IMR-90 (cell line): ENCODE results near the gene RASD2. TPM values are rescaled to one million over a fixed set of nuclear protein-coding genes. Genes with fewer than 3 reads are reported as not detected.
A peak's percentile ranks its signal among the peaks of the same experiment; 100 is the strongest.

Experiments used
- ATAC-seq: fragments of 200-7000 bp; cut with Tn5 transposase; 2 replicates; pipeline ENCODE4 v1.9.1; 2020; ENCODE audit warnings: low read depth, mild to moderate bottlenecking, moderate library complexity
- BruUV-seq: library from RNA; stranded (reverse); fragments of 400-500 nt; replicated peaks from 2 replicates; lab custom pipeline; 2021; lab: Mats Ljungman, UMichigan
- CTCF ChIA-PET: fragments of 300-600 bp; formaldehyde crosslinking; extraction: SDS; loops from one replicate; lab custom pipeline; 2021; ENCODE audit warnings: antibody characterized with exemption; lab: Yijun Ruan, JAX
- POLR2A ChIA-PET: fragments of 300-600 bp; sonication (Branson Sonifier 250); formaldehyde crosslinking; loops from one replicate; lab custom pipeline; 2022; ENCODE audit warnings: antibody characterized with exemption; ENCODE audit not compliant: unreplicated experiment; lab: Charles Lee
- DNase-seq: peaks from one replicate; pipeline ENCODE4 v3.0.0; 2013
- H2AFZ ChIP-seq: replicated peaks from 2 replicates; pipeline ENCODE3; 2013; ENCODE audit warnings: low read length, mild to moderate bottlenecking; ENCODE audit not compliant: poor library complexity
- H2AK5ac ChIP-seq: 2 replicates; pipeline ENCODE4 v1.6.1; 2013; ENCODE audit warnings: low read depth, low read length, inconsistent platforms
- H2AK9ac ChIP-seq: replicated peaks from 2 replicates; pipeline ENCODE3; 2013; ENCODE audit warnings: mild to moderate bottlenecking, low read depth, low read length, moderate library complexity; ENCODE audit not compliant: poor library complexity
- H2BK120ac ChIP-seq: 2 replicates; pipeline ENCODE4 v1.6.1; 2013; ENCODE audit warnings: low read depth, low read length, inconsistent platforms
- H2BK15ac ChIP-seq: 3 replicates; pipeline ENCODE4 v1.6.1; 2013; ENCODE audit warnings: low read depth, low read length, inconsistent platforms
- H2BK20ac ChIP-seq: 2 replicates; pipeline ENCODE4 v1.6.1; 2013; ENCODE audit warnings: low read depth, mild to moderate bottlenecking, inconsistent platforms, low read length, moderate library complexity
- H2BK5ac ChIP-seq: 2 replicates; pipeline ENCODE4 v1.6.1; 2013; ENCODE audit warnings: mild to moderate bottlenecking, low read depth, low read length, inconsistent platforms; ENCODE audit not compliant: poor library complexity, severe bottlenecking
- H3K14ac ChIP-seq: replicated peaks from 2 replicates; pipeline ENCODE4 v1.6.1; 2013; ENCODE audit warnings: low read depth, low read length, inconsistent platforms
- H3K18ac ChIP-seq: 2 replicates; pipeline ENCODE4 v1.6.1; 2013; ENCODE audit warnings: low read depth, low read length, control low read depth
- H3K23ac ChIP-seq: 2 replicates; pipeline ENCODE4 v1.6.1; 2013; ENCODE audit warnings: low read depth, low read length, inconsistent platforms
- H3K27ac ChIP-seq: 2 replicates; pipeline ENCODE4 v1.5.1; 2013; ENCODE audit warnings: mild to moderate bottlenecking, control low read depth, low read length; ENCODE audit not compliant: insufficient read depth
- H3K27me3 ChIP-seq: 2 replicates; pipeline ENCODE4 v1.6.1; 2013; ENCODE audit warnings: low read length; ENCODE audit not compliant: control insufficient read depth, insufficient read depth
- H3K36me3 ChIP-seq: 2 replicates; pipeline ENCODE4 v1.6.1; 2013; ENCODE audit warnings: low read length, mixed read lengths; ENCODE audit not compliant: control insufficient read depth, insufficient read depth
- H3K4ac ChIP-seq: 2 replicates; pipeline ENCODE4 v1.6.1; 2013; ENCODE audit warnings: low read depth, low read length, inconsistent platforms
- H3K4me1 ChIP-seq: 2 replicates; pipeline ENCODE4 v1.6.1; 2013; ENCODE audit warnings: low read length, mixed read lengths; ENCODE audit not compliant: control insufficient read depth, insufficient read depth
- H3K4me2 ChIP-seq: 2 replicates; pipeline ENCODE4 v1.6.1; 2013; ENCODE audit warnings: low read depth, mild to moderate bottlenecking, control low read depth, low read length, moderate library complexity
- H3K4me3 ChIP-seq: 2 replicates; pipeline ENCODE4 v1.5.1; 2013; ENCODE audit warnings: low read depth, mild to moderate bottlenecking, control low read depth, low read length, moderate library complexity; ENCODE audit not compliant: insufficient read depth
- H3K56ac ChIP-seq: 2 replicates; pipeline ENCODE4 v1.6.1; 2013; ENCODE audit warnings: low read length, inconsistent platforms; ENCODE audit not compliant: insufficient read depth; ENCODE audit errors: extremely low read depth
- H3K79me1 ChIP-seq, 2 experiments: 2 replicates each; pipeline ENCODE4 v1.6.1; 2013; ENCODE audit warnings: low read length in 2 of 2, inconsistent platforms in 1 of 2, low read depth in 1 of 2
- H3K9ac ChIP-seq: 2 replicates; pipeline ENCODE4 v1.6.1; 2013; ENCODE audit warnings: low read depth, low read length, control low read depth
- H3K9me1 ChIP-seq: 2 replicates; pipeline ENCODE4 v1.6.1; 2013; ENCODE audit warnings: low read length, inconsistent platforms; ENCODE audit not compliant: insufficient read depth
- H3K9me3 ChIP-seq: 2 replicates; pipeline ENCODE4 v1.6.1; 2013; ENCODE audit warnings: low read length; ENCODE audit not compliant: control insufficient read depth, insufficient read depth
- H4K20me1 ChIP-seq: 2 replicates; pipeline ENCODE4 v1.6.1; 2013; ENCODE audit warnings: low read length, inconsistent platforms; ENCODE audit not compliant: insufficient read depth
- H4K5ac ChIP-seq: 2 replicates; pipeline ENCODE4 v1.6.1; 2013; ENCODE audit warnings: mild to moderate bottlenecking, low read depth, low read length, control low read depth
- H4K8ac ChIP-seq, 2 experiments: 2 replicates each; pipeline ENCODE4 v1.6.1; 2013; ENCODE audit warnings: low read depth in 2 of 2, low read length in 2 of 2, control low read depth in 1 of 2, inconsistent platforms in 1 of 2
- H4K91ac ChIP-seq: 2 replicates; pipeline ENCODE4 v1.6.1; 2013; ENCODE audit warnings: low read depth, low read length, inconsistent platforms; ENCODE audit not compliant: insufficient read depth
- MAFK ChIP-seq: IDR thresholded peaks from 2 replicates; pipeline ENCODE4 v1.6.1; 2012; ENCODE audit warnings: low read depth, low read length, improper control_type of control experiment
- MAZ ChIP-seq: IDR thresholded peaks from 2 replicates; pipeline ENCODE4 v1.6.1; 2012; ENCODE audit warnings: low read depth, mild to moderate bottlenecking, low read length, improper control_type of control experiment, moderate library complexity, borderline replicate concordance
- RAD21 ChIP-seq: IDR thresholded peaks from 2 replicates; pipeline ENCODE4 v1.6.1; 2012; ENCODE audit warnings: low read length, improper control_type of control experiment
- RCOR1 ChIP-seq: IDR thresholded peaks from 2 replicates; pipeline ENCODE4 v1.6.1; 2012; ENCODE audit warnings: mild to moderate bottlenecking, low read length, improper control_type of control experiment; ENCODE audit not compliant: insufficient replicate concordance
- WGBS, 2 experiments: methylation state at CpG; one replicate each; pipeline versions ENCODE4 v1.1.5 to v1.1.7; 2013; ENCODE audit warnings: missing lambda C conversion rate in 2 of 2; ENCODE audit not compliant: insufficient read length in 1 of 2; ENCODE audit errors: extremely low coverage in 2 of 2; 5-methylcytosine and 5-hydroxymethylcytosine counted together
- dilution Hi-C: fragments of 300-500 bp; cut with HindIII; formaldehyde crosslinking; loops from one replicate; pipeline ENCODE4 v1.14.3; 2018; ENCODE audit warnings: low sequenced_read_pairs; ENCODE audit not compliant: unreplicated experiment
- in situ Hi-C: fragments of 300-500 bp; cut with MboI; formaldehyde crosslinking; loops from 3 replicates; pipeline ENCODE4 v1.14.3; 2019; ENCODE audit warnings: low sequenced_read_pairs, inconsistent platforms, mixed read lengths
- intact Hi-C: fragments of 100-400 bp; cut with micrococcal nuclease; formaldehyde crosslinking; loops from 2 replicates; pipeline ENCODE4 v1.10.0; 2022
- polyA plus RNA-seq, 3 experiments: library from polyadenylated mRNA; depleted of rRNA; stranded (reverse); fragments of >200 nt; gene quantifications; 2 replicates each; pipeline ENCODE4 v1.2.3, GENCODE V29; 2012; ENCODE audit warnings: low replicate concordance in 1 of 3
- total RNA-seq: library from RNA; depleted of rRNA; stranded (reverse); fragments of >200 nt; gene quantifications from 2 replicates; pipeline ENCODE4 v1.2.3, GENCODE V29; 2012
- TF ChIP-seq, protein P1 (sequence below): conservative IDR thresholded peaks from 2 replicates; pipeline ENCODE4 v1.5.1; 2012; ENCODE audit warnings: mild to moderate bottlenecking, low read depth, low read length, improper control_type of control experiment

Gene RASD2
- total and polyA plus RNA-seq, 2 of the 4 experiments (the other 2 are of a cell fraction) = under 0.01 to 0.32 TPM

DNA sequence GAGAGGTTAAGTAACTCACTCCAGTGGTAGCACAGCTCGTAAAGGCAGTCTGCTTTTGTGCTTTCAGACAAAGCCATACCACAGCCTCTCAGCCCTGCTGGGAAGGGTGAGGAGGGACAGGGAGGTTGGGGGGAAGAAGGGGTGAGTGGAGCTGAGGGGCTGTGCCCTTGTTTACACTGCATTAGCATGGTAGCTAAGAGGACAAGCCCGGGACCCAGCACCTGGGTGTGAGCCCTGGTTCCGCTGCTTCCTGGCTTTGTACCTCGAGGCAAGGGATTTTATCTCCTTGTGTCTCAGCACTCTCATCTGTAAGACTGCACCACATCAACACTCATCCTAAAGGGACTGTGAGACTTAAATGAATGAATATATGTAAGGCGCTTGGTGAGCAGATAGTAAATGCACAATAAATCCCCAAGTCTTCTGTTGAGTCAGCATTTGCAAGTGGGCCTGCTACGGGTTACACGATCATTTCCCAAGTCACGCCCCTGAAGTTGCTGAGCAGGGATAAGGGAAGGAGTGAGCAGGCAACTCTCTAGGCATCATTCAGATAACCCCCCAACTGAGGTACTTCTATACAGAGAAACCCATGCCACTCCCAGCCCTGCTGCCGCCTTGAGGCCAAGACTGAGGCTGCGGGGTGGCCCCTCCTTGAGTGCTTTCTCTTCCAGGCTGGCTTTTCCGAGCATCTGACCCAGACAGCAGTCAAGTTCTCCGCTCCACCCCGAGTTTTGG is 7.5 kb downstream of the RASD2 start:
- WGBS, 2 experiments = 60% methylated on average over 1 of the region's 13 CpGs; no CpG with 5 or more reads in 1 of the 2 experiments
- ATAC-seq = peak; percentile 51

More for the DNA sequence above, 7.5 kb downstream of the RASD2 start:
- H2AK5ac ChIP-seq = no peak overlapping the region
- no peak overlapping the region for H3K4me2 ChIP-seq
- ChIA-PET POLR2A (no interaction called here), CTCF (no interaction called here)
- no peak overlapping the region for H2BK15ac ChIP-seq
- BruUV-seq = no TSS peak
- H3K4ac ChIP-seq = no peak overlapping the region
- no peak overlapping the region for H2AFZ ChIP-seq
- H2BK5ac ChIP-seq = no peak overlapping the region
- no peak for DNase-seq
- H4K91ac ChIP-seq = no peak overlapping the region
- no peak overlapping the region for H3K23ac ChIP-seq
- no peak overlapping the region for H3K27ac ChIP-seq
- no peaks in the 10 kb centered on the region for H3K27me3 ChIP-seq
- no peak overlapping the region for H2BK20ac ChIP-seq
- intact Hi-C loops = no loop called here
- H3K14ac ChIP-seq = no peak overlapping the region
- H4K20me1 ChIP-seq = no peaks in the 10 kb centered on the region
- in situ Hi-C loops = no loop called here
- no peak overlapping the region for H3K4me3 ChIP-seq
- H3K18ac ChIP-seq = no peak overlapping the region
- no peak overlapping the region for H4K5ac ChIP-seq
- TF ChIP-seq, protein P1, sequence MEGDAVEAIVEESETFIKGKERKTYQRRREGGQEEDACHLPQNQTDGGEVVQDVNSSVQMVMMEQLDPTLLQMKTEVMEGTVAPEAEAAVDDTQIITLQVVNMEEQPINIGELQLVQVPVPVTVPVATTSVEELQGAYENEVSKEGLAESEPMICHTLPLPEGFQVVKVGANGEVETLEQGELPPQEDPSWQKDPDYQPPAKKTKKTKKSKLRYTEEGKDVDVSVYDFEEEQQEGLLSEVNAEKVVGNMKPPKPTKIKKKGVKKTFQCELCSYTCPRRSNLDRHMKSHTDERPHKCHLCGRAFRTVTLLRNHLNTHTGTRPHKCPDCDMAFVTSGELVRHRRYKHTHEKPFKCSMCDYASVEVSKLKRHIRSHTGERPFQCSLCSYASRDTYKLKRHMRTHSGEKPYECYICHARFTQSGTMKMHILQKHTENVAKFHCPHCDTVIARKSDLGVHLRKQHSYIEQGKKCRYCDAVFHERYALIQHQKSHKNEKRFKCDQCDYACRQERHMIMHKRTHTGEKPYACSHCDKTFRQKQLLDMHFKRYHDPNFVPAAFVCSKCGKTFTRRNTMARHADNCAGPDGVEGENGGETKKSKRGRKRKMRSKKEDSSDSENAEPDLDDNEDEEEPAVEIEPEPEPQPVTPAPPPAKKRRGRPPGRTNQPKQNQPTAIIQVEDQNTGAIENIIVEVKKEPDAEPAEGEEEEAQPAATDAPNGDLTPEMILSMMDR = peak; percentile 17; the same call in 1 of the 2 replicates
- TF ChIP-seq RAD21 (peak; percentile 19; the same call in 1 of the 2 replicates), RCOR1 (no peak), MAZ (no peak), MAFK (peak; percentile 80)
- H2AK9ac ChIP-seq = no peak overlapping the region
- no peak overlapping the region for H3K9ac ChIP-seq
- no peak overlapping the region for H4K8ac ChIP-seq
- H3K9me3 ChIP-seq = no peaks in the 10 kb centered on the region
- H3K9me1 ChIP-seq = 0 out of 2 replicates have a peak, but pooled peaks cover 5% of the 10 kb centered on the region
- no peaks in the 10 kb centered on the region for H3K4me1 ChIP-seq
- no peaks in the 10 kb centered on the region; a peak in 1 of 4 replicates for H3K79me1 ChIP-seq
- no peak overlapping the region for H2BK120ac ChIP-seq
- dilution Hi-C loops = no loop called here
- H3K56ac ChIP-seq = no peak overlapping the region
- H3K36me3 ChIP-seq = peaks cover 1% of the 10 kb centered on the region; the same call in 1 of the 2 replicates
